Pancreas (tissue), 10 donors: Measurements from ENCODE around the gene VWA5B1. TPM values are rescaled to one million over a fixed set of nuclear protein-coding genes. Genes with fewer than 3 reads are reported as not detected.

Experiments
- ATAC-seq, 4 donors: fragments of 200-7000 bp; cut with Tn5 transposase; one replicate each; pipeline versions ENCODE4 v1.8.0 to v1.9.1; 2020; ENCODE audit warnings: mild to moderate bottlenecking in 4 of 4, moderate library complexity in 4 of 4
- DNase-seq, 6 donors: peaks; one replicate each; pipeline ENCODE4 v3.0.0-alpha.2; 2020
- FAIRE-seq: peaks from 2 replicates; lab custom pipeline; 2012; peaks lifted over from hg19 to GRCh38; lab: Jason Lieb, UNC
- H3K27ac ChIP-seq, 4 donors: fragments of 200-600 bp; sonication (generic); 1 replicate in 3 of 4; 2 replicates in 1 of 4; pipeline versions ENCODE4 v1.5.0 to v1.8.0; 2020
- H3K27me3 ChIP-seq, 4 donors: fragments of 200-600 bp; one replicate each; pipeline ENCODE4 v1.8.0; 2021
- H3K36me3 ChIP-seq, 3 donors: fragments of 200-600 bp; sonication (generic) in 1 of 3; one replicate each; pipeline versions ENCODE4 v1.5.0 to v1.8.0; 2020 to 2021
- H3K4me1 ChIP-seq, 3 donors: fragments of 200-600 bp; one replicate each; pipeline ENCODE4 v1.8.0; 2021
- H3K4me3 ChIP-seq, 4 donors: fragments of 200-600 bp; sonication (generic) in 2 of 4; one replicate each; pipeline versions ENCODE4 v1.5.0 to v1.8.0; 2020 to 2021
- H3K9me3 ChIP-seq, 4 donors: fragments of 200-600 bp; one replicate each; pipeline ENCODE4 v1.8.0; 2021
- CTCF ChIP-seq, 4 donors: fragments of 200-600 bp; sonication (generic) in 3 of 4; IDR thresholded peaks; one replicate each; pipeline versions ENCODE4 v1.5.0 to v1.8.0; 2021; ENCODE audit warnings: antibody characterized with exemption in 4 of 4
- WGBS, 2 donors: extraction: QIAGEN DNeasy Blood & Tissue Kit; methylation state at CpG; one replicate each; pipeline ENCODE4 v1.1.7; 2013; 5-methylcytosine and 5-hydroxymethylcytosine counted together
- intact Hi-C, 3 donors: fragments of 100-400 bp; cut with DNase I; formaldehyde crosslinking; loops; one replicate each; pipeline versions ENCODE4 v1.11.1 to v1.14.2; 2022
- polyA plus RNA-seq, 2 donors: library from polyadenylated mRNA; stranded (reverse); fragments of 200-250 nt; gene quantifications; one replicate each; pipeline ENCODE4 v1.2.3, GENCODE V29; 2013
- total RNA-seq, 6 donors: library from RNA; stranded (reverse); fragmentation: NEBNext Ultra II Directional in 4 of 6; extraction: Animal tissue kit (Norgen Biotek cat#: 25700) in 4 of 6; gene quantifications; one replicate each; pipeline versions ENCODE4 v1.2.1 to v1.2.4, GENCODE V29; 2021 to 2023
- donor health status: healthy with polysubstance abuse.
- donor health status: DM: no; HTN: no; CAD: no; lungs with moderate emphysema.
- donor health status: DM: no; HTN: no; CAD: no.
- donor health status: control.
- donor health status: control.
- donor health status: Bipolar disorder and iron deficiency.
- donor health status: DM: yes; HTN: yes; CAD: no.
- donor health status: DM: no; HTN: no; CAD: no.
- donor health status: DM: no; HTN: no; CAD: no.
- donor health status: DM: yes; HTN: yes; CAD: no.

The VWA5B1 gene
- total and polyA plus RNA-seq, 8 donors = 0.16 to 0.70 (median 0.29) TPM; not detected in 1

GRCh38 chr1:20349971-20350370 is 59.3 kb downstream of the VWA5B1 start:
- ATAC-seq (no peak), FAIRE-seq (no peak), DNase-seq (no peak)
- no peak for TF ChIP-seq CTCF (IDR thresholded peaks at IDR 0.05)
- no peaks in the 10 kb centered on the region for H3K36me3 ChIP-seq
- H3K27ac ChIP-seq = no peak overlapping the region
- H3K4me1 ChIP-seq = no peaks in the 10 kb centered on the region
- H3K9me3 ChIP-seq = no peaks in the 10 kb centered on the region
- intact Hi-C loops = no loop called here
- 79 to 84% methylated on average over 12 of the region's 12 CpGs for WGBS, 2 donors
- H3K4me3 ChIP-seq = no peak overlapping the region
- no peaks in the 10 kb centered on the region for H3K27me3 ChIP-seq

GRCh38 chr1:20350421-20350820 is 59.7 kb downstream of the VWA5B1 start:
- no peak for ATAC-seq
- FAIRE-seq = no peak
- Histone ChIP-seq H3K36me3 (no peaks in the 10 kb centered on the region), H3K9me3 (no peaks in the 10 kb centered on the region), H3K4me1 (no peaks in the 10 kb centered on the region), H3K27ac (no peak overlapping the region), H3K4me3 (no peak overlapping the region), H3K27me3 (no peaks in the 10 kb centered on the region)
- WGBS, 2 donors = 91 to 96% methylated on average over 7 of the region's 7 CpGs
- intact Hi-C loops = no loop called here
- no peak for DNase-seq
- TF ChIP-seq CTCF (IDR thresholded peaks at IDR 0.05) = no peak

GRCh38 chr1:20351911-20352701 is 61.4 kb downstream of the VWA5B1 start:
- no peak for DNase-seq
- FAIRE-seq = no peak
- no peak overlapping the region for H3K4me3 ChIP-seq
- intact Hi-C loops = no loop called here
- no peaks in the 10 kb centered on the region for H3K9me3 ChIP-seq
- H3K36me3 ChIP-seq = no peaks in the 10 kb centered on the region
- H3K27ac ChIP-seq = no peak overlapping the region
- no peaks in the 10 kb centered on the region for H3K27me3 ChIP-seq
- WGBS, 2 donors = 74 to 84% methylated on average over 9 of the region's 9 CpGs
- H3K4me1 ChIP-seq = peaks cover 0 to 6% (median 0%) of the 10 kb centered on the region in 3 donors
- ATAC-seq = no peak
- TF ChIP-seq CTCF (IDR thresholded peaks at IDR 0.05) = no peak

GRCh38 chr1:20353836-20354235 is 63.2 kb downstream of the VWA5B1 start:
- intact Hi-C loops = no loop called here
- no peak for FAIRE-seq
- H3K36me3 ChIP-seq = no peaks in the 10 kb centered on the region
- ATAC-seq = no peak
- no peaks in the 10 kb centered on the region for H3K9me3 ChIP-seq
- no peak for TF ChIP-seq CTCF (IDR thresholded peaks at IDR 0.05)
- H3K4me1 ChIP-seq = peaks cover 0 to 14% (median 8%) of the 10 kb centered on the region in 3 donors
- H3K4me3 ChIP-seq = no peak overlapping the region
- no peak overlapping the region for H3K27ac ChIP-seq
- no peaks in the 10 kb centered on the region for H3K27me3 ChIP-seq
- WGBS, 2 donors = 86 to 88% methylated on average over 17 of the region's 17 CpGs
- no peak for DNase-seq

GRCh38 chr1:20354610-20355009 is 63.9 kb downstream of the VWA5B1 start:
- TF ChIP-seq CTCF (IDR thresholded peaks at IDR 0.05) = no peak
- no peak for DNase-seq
- intact Hi-C loops = no loop called here

More at GRCh38 chr1:20354610-20355009, 63.9 kb downstream of the VWA5B1 start:
- no peak for FAIRE-seq
- ATAC-seq = no peak
- peaks cover 0 to 14% (median 14%) of the 10 kb centered on the region in 3 donors for H3K4me1 ChIP-seq
- no peaks in the 10 kb centered on the region for H3K27me3 ChIP-seq
- H3K9me3 ChIP-seq = no peaks in the 10 kb centered on the region
- no peak overlapping the region for H3K27ac ChIP-seq
- no peaks in the 10 kb centered on the region for H3K36me3 ChIP-seq
- H3K4me3 ChIP-seq = no peak overlapping the region
- 93 to 95% methylated on average over 4 of the region's 4 CpGs for WGBS, 2 donors
